OCI-LY3 (cell line): ENCODE data around the gene TUBGCP6.

Experiments used
- H2AFZ ChIP-seq: fragments of 200-600, 300-600 bp; shearing (Covaris generic); 2 replicates; pipeline ENCODE4 v1.6.0; 2014; ENCODE audit warnings: antibody characterized with exemption, low read depth, low read length
- H3K27ac ChIP-seq: fragments of 200-600, 300-600 bp; sonication (generic); 2 replicates; pipeline ENCODE4 v1.5.1; 2014; ENCODE audit warnings: mild to moderate bottlenecking, low read length, moderate library complexity, mixed read lengths
- H3K27me3 ChIP-seq: fragments of 200-600, 300-600 bp; sonication (generic); 2 replicates; pipeline ENCODE4 v1.6.1; 2014; ENCODE audit warnings: low read depth, low read length, mixed read lengths
- H3K36me3 ChIP-seq: fragments of 200-600, 300-600 bp; sonication (generic); replicated peaks from 2 replicates; pipeline ENCODE3; 2014; ENCODE audit warnings: low read depth, low read length, mixed read lengths
- H3K4me1 ChIP-seq: fragments of 300-600, 200-600 bp; sonication (generic); 2 replicates; pipeline ENCODE4 v1.6.1; 2014; ENCODE audit warnings: low read length, mixed read lengths
- H3K4me2 ChIP-seq: fragments of 200-600, 300-600 bp; sonication (generic); 2 replicates; pipeline ENCODE4 v1.6.1; 2014; ENCODE audit warnings: low read length, mixed read lengths
- H3K4me3 ChIP-seq: fragments of 300-600, 200-600 bp; sonication (generic); 2 replicates; pipeline ENCODE4 v1.5.1; 2014; ENCODE audit warnings: antibody characterized with exemption, mild to moderate bottlenecking, low read length, moderate library complexity
- H3K79me2 ChIP-seq: fragments of 300-600, 200-600 bp; shearing (Covaris generic); 2 replicates; pipeline ENCODE4 v1.6.1; 2014; ENCODE audit warnings: mild to moderate bottlenecking, low read length, mixed read lengths
- H3K9ac ChIP-seq: fragments of 300-600, 200-600 bp; shearing (Covaris generic); 2 replicates; pipeline ENCODE4 v1.6.0; 2014; ENCODE audit warnings: mild to moderate bottlenecking, low read length, moderate library complexity
- H3K9me3 ChIP-seq: fragments of 200-600, 300-600 bp; shearing (Covaris generic); 2 replicates; pipeline ENCODE4 v1.6.1; 2014; ENCODE audit warnings: low read length, mixed read lengths; ENCODE audit not compliant: insufficient read depth
- H4K20me1 ChIP-seq: fragments of 200-600, 300-600 bp; sonication (generic); 2 replicates; pipeline ENCODE4 v1.6.1; 2016; ENCODE audit warnings: low read length, mixed read lengths; ENCODE audit not compliant: insufficient read depth
- EZH2phosphoT487 ChIP-seq: fragments of 200-600 bp; shearing (Covaris generic); IDR thresholded peaks from 2 replicates; pipeline ENCODE4 v1.6.1; 2018; ENCODE audit warnings: antibody characterized with exemption, mixed run types, low read depth
- TF ChIP-seq, protein P1 (sequence below): fragments of 200-600, 300-600 bp; sonication (generic); IDR thresholded peaks from 2 replicates; pipeline ENCODE4 v1.5.1; 2014; ENCODE audit warnings: antibody characterized with exemption, low read length, low read depth

Gene TUBGCP6

GRCh38 chr22:50219800-50220602, 24.8 kb downstream of the TUBGCP6 start:
- Histone ChIP-seq H4K20me1 (no peaks in the 10 kb centered on the region), H3K36me3 (peaks cover 2% of the 10 kb centered on the region)
- no peak for TF ChIP-seq EZH2phosphoT487
- TF ChIP-seq, protein P1, sequence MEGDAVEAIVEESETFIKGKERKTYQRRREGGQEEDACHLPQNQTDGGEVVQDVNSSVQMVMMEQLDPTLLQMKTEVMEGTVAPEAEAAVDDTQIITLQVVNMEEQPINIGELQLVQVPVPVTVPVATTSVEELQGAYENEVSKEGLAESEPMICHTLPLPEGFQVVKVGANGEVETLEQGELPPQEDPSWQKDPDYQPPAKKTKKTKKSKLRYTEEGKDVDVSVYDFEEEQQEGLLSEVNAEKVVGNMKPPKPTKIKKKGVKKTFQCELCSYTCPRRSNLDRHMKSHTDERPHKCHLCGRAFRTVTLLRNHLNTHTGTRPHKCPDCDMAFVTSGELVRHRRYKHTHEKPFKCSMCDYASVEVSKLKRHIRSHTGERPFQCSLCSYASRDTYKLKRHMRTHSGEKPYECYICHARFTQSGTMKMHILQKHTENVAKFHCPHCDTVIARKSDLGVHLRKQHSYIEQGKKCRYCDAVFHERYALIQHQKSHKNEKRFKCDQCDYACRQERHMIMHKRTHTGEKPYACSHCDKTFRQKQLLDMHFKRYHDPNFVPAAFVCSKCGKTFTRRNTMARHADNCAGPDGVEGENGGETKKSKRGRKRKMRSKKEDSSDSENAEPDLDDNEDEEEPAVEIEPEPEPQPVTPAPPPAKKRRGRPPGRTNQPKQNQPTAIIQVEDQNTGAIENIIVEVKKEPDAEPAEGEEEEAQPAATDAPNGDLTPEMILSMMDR: no peak

GRCh38 chr22:50218996-50219727, 25.7 kb downstream of the TUBGCP6 start:
- Histone ChIP-seq H2AFZ (no peak overlapping the region), H3K9ac (no peak overlapping the region), H3K79me2 (peaks cover 5% of the 10 kb centered on the region; the same call in 1 of the 2 replicates), H4K20me1 (no peaks in the 10 kb centered on the region), H3K27me3 (no peaks in the 10 kb centered on the region), H3K27ac (no peak overlapping the region), H3K36me3 (peaks cover 2% of the 10 kb centered on the region), H3K9me3 (no peaks in the 10 kb centered on the region), H3K4me2 (no peak overlapping the region), H3K4me3 (no peak overlapping the region), H3K4me1 (no peaks in the 10 kb centered on the region)
- TF ChIP-seq, protein P1: no peak

More at GRCh38 chr22:50219800-50220602, 24.8 kb downstream of the TUBGCP6 start:
- Histone ChIP-seq H3K4me1 (no peaks in the 10 kb centered on the region), H3K9me3 (no peaks in the 10 kb centered on the region), H2AFZ (no peak overlapping the region), H3K4me3 (no peak overlapping the region), H3K4me2 (no peak overlapping the region), H3K79me2 (peaks cover 2% of the 10 kb centered on the region; the same call in 1 of the 2 replicates), H3K27me3 (no peaks in the 10 kb centered on the region), H3K27ac (no peak overlapping the region), H3K9ac (no peak overlapping the region)

DNA sequence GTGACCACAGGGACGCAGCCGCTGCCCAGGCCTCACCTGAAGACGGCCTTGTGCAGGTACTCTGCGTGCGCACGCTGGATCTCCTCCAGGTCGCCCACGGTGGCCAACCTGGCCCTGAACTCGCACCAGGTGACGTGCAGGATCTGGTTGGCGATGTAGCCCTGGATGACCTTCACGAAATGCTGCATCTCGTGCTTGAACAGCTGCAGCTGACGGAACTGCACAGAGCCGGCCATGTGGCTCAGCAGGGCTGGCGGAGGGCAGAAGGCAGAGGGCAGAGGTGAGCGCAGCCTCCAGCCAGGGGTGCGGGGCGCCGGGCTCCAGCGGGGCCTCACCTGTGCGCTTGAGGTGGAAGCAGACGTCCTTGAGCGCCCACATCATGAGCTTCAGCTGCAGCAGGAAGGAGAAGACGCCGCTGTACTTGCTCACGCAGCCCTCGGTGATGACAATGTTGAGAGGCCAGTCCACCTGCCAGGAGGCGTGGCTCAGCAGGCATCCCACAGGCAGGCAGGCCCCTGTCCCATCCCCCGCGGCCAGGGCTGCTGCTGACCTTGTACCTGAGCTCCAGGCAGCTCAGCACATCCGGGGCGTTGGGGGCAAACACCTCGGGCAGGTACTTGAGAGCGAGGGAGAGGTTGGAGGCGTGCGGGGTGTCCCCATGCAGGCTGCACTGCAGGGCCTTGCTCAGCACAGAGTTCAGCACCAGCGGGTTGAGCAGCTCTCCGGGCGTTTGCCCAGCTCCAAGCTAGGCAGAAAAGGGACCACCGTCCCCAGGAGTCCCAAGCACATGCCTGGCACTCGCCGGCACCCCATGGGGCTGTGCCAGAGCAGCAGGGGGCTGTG, 26.4 kb downstream of the TUBGCP6 start:
- Histone ChIP-seq H3K79me2 (peaks cover 5% of the 10 kb centered on the region; the same call in 1 of the 2 replicates), H3K4me2 (no peak overlapping the region), H3K9ac (no peak overlapping the region), H2AFZ (no peak overlapping the region), H4K20me1 (no peaks in the 10 kb centered on the region), H3K36me3 (peaks cover 2% of the 10 kb centered on the region), H3K27me3 (no peaks in the 10 kb centered on the region), H3K4me1 (no peaks in the 10 kb centered on the region), H3K4me3 (no peak overlapping the region), H3K27ac (no peak overlapping the region), H3K9me3 (no peaks in the 10 kb centered on the region)
- TF ChIP-seq EZH2phosphoT487: no peak
- TF ChIP-seq, protein P1: no peak
